Measurements from ENCODE around the gene DDX49.
A peak's percentile ranks its signal among the peaks of the same experiment; 100 is the strongest.

DDX49 gene

DNA sequence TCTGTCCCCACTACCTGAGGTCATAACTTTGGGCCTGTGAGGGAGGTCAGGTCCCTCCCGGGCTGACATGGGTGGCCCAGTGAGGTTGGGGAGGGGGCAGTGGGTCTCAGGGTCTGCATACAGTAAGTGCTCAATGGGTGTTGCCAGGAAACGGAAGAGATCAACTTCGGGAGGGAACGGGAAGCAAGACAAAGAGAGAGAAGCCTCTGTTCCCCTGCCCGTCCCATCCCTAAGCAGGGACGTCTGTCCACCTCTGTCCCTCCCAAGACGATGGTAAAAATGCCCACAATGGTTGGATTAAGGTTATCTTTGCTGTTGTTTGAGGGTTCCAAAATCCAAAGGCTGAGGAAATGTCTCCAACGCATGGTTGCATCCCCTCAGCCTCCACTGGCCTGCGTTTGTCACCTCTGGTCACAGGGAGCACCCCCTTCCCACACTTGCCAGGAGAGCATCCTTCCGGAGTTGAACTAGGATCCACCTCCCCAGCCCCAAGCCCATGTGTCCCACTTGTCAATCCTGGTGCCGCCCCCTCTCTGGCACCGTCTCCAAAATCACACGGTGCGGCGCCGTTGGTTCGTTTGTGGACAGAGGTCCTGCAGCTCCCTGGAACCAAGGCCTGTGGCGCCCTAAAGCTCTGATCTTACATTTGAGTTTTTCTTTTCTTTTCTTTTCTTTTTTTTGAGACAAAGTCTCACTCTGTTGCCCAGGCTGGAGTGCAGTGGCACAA lies 22.3 kb downstream of the DDX49 start:
- Histone ChIP-seq H3K9ac (ENCODE audit: low read depth in 1 of 2, low read length in 2 of 2) (no peak overlapping the region), H3K4me1 (ENCODE audit: control insufficient read depth in 2 of 2, insufficient read depth in 2 of 2, low read length in 2 of 2) (peaks cover 0 to 5% of the 10 kb centered on the region in 2 donors), H3K27ac (ENCODE audit: low read depth in 2 of 2, low read length in 2 of 2) (no peak overlapping the region), H3K27me3 (ENCODE audit: control insufficient read depth in 2 of 2, insufficient read depth in 2 of 2, low read length in 2 of 2) (peaks cover 5 to 6% of the 10 kb centered on the region in 2 donors), H3K9me3 (ENCODE audit: control insufficient read depth in 2 of 2, low read length in 2 of 2) (no peaks in the 10 kb centered on the region), H3K36me3 (ENCODE audit: control insufficient read depth in 2 of 2, insufficient read depth in 2 of 2, low read length in 2 of 2) (no peaks in the 10 kb centered on the region), H3K4me3 (ENCODE audit: low read length in 2 of 2) (peak overlapping the region; percentile 53 to 59)

DNA sequence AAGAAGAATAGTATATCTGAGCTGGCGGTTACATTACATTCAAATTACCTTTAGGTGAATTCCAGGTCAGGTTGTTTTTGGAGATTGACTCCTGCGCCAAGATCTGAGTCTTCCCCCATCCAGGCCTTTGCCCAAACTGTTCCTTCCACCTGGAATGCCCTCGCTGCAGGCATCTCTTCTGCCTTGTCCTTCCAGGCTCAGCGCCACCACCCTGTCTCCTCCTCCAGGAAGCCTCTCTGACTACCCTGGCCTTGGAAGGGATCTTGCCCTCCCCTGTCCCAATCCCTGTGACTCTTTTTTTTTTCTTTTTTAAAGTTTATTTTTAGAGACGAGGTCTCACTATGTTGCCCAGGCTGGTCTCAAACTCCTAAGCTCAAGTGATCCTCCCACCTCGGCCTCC lies 23.2 kb downstream of the DDX49 start:
- Histone ChIP-seq H3K4me1 (ENCODE audit: control insufficient read depth in 2 of 2, insufficient read depth in 2 of 2, low read length in 2 of 2) (peaks cover 0 to 5% of the 10 kb centered on the region in 2 donors), H3K9me3 (ENCODE audit: control insufficient read depth in 2 of 2, low read length in 2 of 2) (no peaks in the 10 kb centered on the region), H3K27me3 (ENCODE audit: control insufficient read depth in 2 of 2, insufficient read depth in 2 of 2, low read length in 2 of 2) (peaks cover 5 to 6% of the 10 kb centered on the region in 2 donors), H3K36me3 (ENCODE audit: control insufficient read depth in 2 of 2, insufficient read depth in 2 of 2, low read length in 2 of 2) (no peaks in the 10 kb centered on the region), H3K4me3 (ENCODE audit: low read length in 2 of 2) (no peak overlapping the region), H3K9ac (ENCODE audit: low read depth in 1 of 2, low read length in 2 of 2) (no peak overlapping the region), H3K27ac (ENCODE audit: low read depth in 2 of 2, low read length in 2 of 2) (no peak overlapping the region)

DNA sequence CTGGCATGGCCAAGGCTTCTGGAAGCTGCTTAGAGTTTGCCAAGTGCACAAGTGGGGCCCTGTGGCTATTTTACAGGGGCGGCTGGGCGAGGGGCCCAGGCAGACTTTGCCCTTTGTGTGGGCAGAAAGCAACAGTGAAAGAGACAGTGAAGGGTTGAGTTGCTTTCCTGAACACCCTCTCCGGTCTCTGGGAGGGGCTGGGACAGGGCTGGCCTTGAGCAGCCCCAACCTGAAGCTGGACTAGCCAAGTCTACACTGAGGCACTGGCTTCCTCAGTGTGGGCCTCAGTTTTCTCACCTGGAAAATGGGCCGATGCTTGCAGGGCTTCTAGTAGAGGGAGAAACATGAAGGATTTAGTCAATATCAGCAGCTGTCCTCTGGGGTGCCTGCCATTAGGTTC lies 23.9 kb downstream of the DDX49 start:
- H3K27ac ChIP-seq (ENCODE audit: low read depth in 2 of 2, low read length in 2 of 2) = no peak overlapping the region
- no peak overlapping the region for H3K9ac ChIP-seq (ENCODE audit: low read depth in 1 of 2, low read length in 2 of 2)

DNA sequence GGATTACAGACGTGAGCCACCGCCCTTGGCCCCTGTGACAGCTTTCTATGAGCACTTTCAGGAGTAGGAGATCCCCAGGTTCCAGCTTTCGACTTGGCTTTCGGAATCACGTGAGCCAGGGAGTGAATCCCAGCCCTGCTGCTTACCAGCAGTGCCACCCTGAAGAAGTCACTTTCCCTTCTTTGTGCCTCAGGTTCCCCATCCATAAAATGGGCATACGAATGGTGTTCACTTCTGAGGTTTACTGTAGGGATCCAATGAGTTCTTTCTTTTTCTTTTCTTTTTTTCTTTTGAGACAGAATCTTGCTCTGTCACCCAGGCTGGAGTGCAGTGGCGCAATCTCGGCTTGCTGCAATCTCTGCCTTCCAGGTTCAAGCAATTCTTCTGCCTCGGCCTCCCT lies 25.8 kb downstream of the DDX49 start:
- Histone ChIP-seq H3K36me3 (ENCODE audit: control insufficient read depth in 2 of 2, insufficient read depth in 2 of 2, low read length in 2 of 2) (no peaks in the 10 kb centered on the region), H3K9ac (ENCODE audit: low read depth in 1 of 2, low read length in 2 of 2) (no peak overlapping the region), H3K4me3 (ENCODE audit: low read length in 2 of 2) (no peak overlapping the region), H3K27ac (ENCODE audit: low read depth in 2 of 2, low read length in 2 of 2) (no peak overlapping the region), H3K9me3 (ENCODE audit: control insufficient read depth in 2 of 2, low read length in 2 of 2) (no peaks in the 10 kb centered on the region), H3K27me3 (ENCODE audit: control insufficient read depth in 2 of 2, insufficient read depth in 2 of 2, low read length in 2 of 2) (peaks cover 4 to 5% of the 10 kb centered on the region in 2 donors), H3K4me1 (ENCODE audit: control insufficient read depth in 2 of 2, insufficient read depth in 2 of 2, low read length in 2 of 2) (peaks cover 0 to 5% of the 10 kb centered on the region in 2 donors)

More for the DNA sequence above, 23.9 kb downstream of the DDX49 start:
- Histone ChIP-seq H3K27me3 (ENCODE audit: control insufficient read depth in 2 of 2, insufficient read depth in 2 of 2, low read length in 2 of 2) (peaks cover 4 to 5% of the 10 kb centered on the region in 2 donors), H3K4me1 (ENCODE audit: control insufficient read depth in 2 of 2, insufficient read depth in 2 of 2, low read length in 2 of 2) (peaks cover 0 to 5% of the 10 kb centered on the region in 2 donors), H3K36me3 (ENCODE audit: control insufficient read depth in 2 of 2, insufficient read depth in 2 of 2, low read length in 2 of 2) (no peaks in the 10 kb centered on the region), H3K4me3 (ENCODE audit: low read length in 2 of 2) (no peak overlapping the region), H3K9me3 (ENCODE audit: control insufficient read depth in 2 of 2, low read length in 2 of 2) (no peaks in the 10 kb centered on the region)

DNA sequence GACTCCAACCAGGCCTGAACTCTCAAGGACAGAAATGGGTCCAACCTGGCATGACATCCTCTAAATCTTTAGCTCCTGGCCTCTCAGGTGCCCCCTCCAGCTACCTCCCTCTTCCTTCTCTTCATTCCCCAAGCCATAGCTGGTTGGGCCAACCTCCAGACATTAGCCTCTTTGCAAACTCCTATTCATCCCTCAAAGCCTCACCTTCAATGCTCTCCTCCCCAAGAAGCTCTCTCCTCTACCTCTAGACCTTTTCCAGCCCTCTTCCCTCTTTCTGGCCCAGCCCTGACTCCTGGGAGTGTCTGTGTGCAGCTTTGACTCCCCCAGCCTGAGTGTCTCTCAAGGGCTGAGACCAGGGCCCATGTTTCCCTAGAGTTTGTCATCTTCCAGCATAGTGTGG lies 26.8 kb downstream of the DDX49 start:
- Histone ChIP-seq H3K4me1 (ENCODE audit: control insufficient read depth in 2 of 2, insufficient read depth in 2 of 2, low read length in 2 of 2) (peaks cover 0 to 2% of the 10 kb centered on the region in 2 donors), H3K9ac (ENCODE audit: low read depth in 1 of 2, low read length in 2 of 2) (no peak overlapping the region), H3K36me3 (ENCODE audit: control insufficient read depth in 2 of 2, insufficient read depth in 2 of 2, low read length in 2 of 2) (no peaks in the 10 kb centered on the region)

DNA sequence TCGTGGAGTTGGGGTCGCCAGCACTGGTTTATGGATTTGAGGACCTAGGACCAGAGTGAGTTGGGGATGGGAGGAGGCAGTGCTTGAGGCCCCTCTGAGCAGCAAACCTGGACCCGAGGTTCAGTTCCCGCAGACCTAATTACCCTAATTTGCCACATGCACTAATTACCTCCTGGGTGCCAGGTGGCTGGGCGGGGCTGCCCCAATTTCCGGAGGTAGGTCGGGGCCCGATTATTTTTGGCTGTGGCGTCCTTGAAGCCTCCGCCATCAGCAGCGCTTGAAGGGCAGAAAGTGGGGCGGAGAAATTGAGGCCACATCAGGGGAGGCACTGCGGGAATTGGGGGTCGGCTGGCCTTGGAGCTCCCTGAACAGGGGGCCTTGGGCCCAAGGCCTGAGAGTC lies 27.4 kb downstream of the DDX49 start:
- Histone ChIP-seq H3K36me3 (ENCODE audit: control insufficient read depth in 2 of 2, insufficient read depth in 2 of 2, low read length in 2 of 2) (no peaks in the 10 kb centered on the region), H3K27me3 (ENCODE audit: control insufficient read depth in 2 of 2, insufficient read depth in 2 of 2, low read length in 2 of 2) (peaks cover 0 to 2% of the 10 kb centered on the region in 2 donors), H3K4me1 (ENCODE audit: control insufficient read depth in 2 of 2, insufficient read depth in 2 of 2, low read length in 2 of 2) (no peaks in the 10 kb centered on the region), H3K9ac (ENCODE audit: low read depth in 1 of 2, low read length in 2 of 2) (no peak overlapping the region), H3K9me3 (ENCODE audit: control insufficient read depth in 2 of 2, low read length in 2 of 2) (no peaks in the 10 kb centered on the region), H3K4me3 (ENCODE audit: low read length in 2 of 2) (no peak overlapping the region), H3K27ac (ENCODE audit: low read depth in 2 of 2, low read length in 2 of 2) (no peak overlapping the region)

More for the DNA sequence above, 26.8 kb downstream of the DDX49 start:
- Histone ChIP-seq H3K4me3 (ENCODE audit: low read length in 2 of 2) (no peak overlapping the region), H3K9me3 (ENCODE audit: control insufficient read depth in 2 of 2, low read length in 2 of 2) (no peaks in the 10 kb centered on the region), H3K27ac (ENCODE audit: low read depth in 2 of 2, low read length in 2 of 2) (no peak overlapping the region), H3K27me3 (ENCODE audit: control insufficient read depth in 2 of 2, insufficient read depth in 2 of 2, low read length in 2 of 2) (peaks cover 4 to 5% of the 10 kb centered on the region in 2 donors)

DNA sequence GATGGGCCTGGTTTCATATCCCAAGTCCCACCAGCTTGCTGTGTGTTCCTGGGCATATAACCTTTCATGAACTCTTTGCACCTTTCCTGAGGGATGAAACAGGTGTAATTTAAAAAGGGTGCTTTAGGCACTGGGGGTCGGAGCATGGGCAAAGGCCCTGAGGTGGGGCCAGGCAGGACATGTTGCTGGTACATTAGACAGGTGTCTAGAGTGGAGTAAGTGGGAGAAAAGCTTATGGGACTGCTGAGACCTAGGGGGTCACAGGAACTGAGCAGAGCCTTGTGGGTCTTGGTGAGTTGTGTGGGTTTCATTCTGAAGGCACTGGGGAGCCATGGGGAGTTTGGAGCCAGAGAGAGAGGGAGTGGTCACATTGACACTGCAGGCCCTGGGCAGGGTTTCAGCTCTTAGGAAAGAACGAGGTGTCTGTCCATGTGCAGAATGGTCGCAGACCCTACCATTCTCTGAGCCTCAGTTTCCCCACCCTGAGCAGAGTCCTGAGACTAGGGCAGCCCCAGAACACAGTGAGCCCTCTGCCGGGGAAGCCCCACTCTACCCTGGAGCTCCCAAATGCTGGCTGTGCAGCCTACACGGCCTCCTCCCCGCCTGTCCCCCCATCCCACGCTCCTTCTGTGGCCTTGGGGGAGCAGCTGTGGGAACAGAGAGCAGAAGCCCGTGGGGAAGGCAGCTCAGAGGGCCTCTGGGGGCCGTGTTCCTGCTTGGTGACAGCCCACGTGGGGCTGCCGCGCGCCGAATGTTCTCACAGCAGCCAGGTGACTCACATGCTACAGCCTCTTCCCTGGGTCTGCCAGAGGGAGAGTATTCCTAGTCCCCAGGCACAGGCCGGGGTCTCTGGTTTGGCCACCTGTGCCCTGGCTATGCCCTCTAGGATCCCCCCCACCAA lies 28.8 kb downstream of the DDX49 start:
- Histone ChIP-seq H3K9ac (ENCODE audit: low read depth in 1 of 2, low read length in 2 of 2) (no peak overlapping the region), H3K9me3 (ENCODE audit: control insufficient read depth in 2 of 2, low read length in 2 of 2) (no peaks in the 10 kb centered on the region), H3K27ac (ENCODE audit: low read depth in 2 of 2, low read length in 2 of 2) (no peak overlapping the region), H3K27me3 (ENCODE audit: control insufficient read depth in 2 of 2, insufficient read depth in 2 of 2, low read length in 2 of 2) (peaks cover 0 to 2% of the 10 kb centered on the region in 2 donors), H3K4me3 (ENCODE audit: low read length in 2 of 2) (no peak overlapping the region), H3K36me3 (ENCODE audit: control insufficient read depth in 2 of 2, insufficient read depth in 2 of 2, low read length in 2 of 2) (no peaks in the 10 kb centered on the region), H3K4me1 (ENCODE audit: control insufficient read depth in 2 of 2, insufficient read depth in 2 of 2, low read length in 2 of 2) (no peaks in the 10 kb centered on the region)

DNA sequence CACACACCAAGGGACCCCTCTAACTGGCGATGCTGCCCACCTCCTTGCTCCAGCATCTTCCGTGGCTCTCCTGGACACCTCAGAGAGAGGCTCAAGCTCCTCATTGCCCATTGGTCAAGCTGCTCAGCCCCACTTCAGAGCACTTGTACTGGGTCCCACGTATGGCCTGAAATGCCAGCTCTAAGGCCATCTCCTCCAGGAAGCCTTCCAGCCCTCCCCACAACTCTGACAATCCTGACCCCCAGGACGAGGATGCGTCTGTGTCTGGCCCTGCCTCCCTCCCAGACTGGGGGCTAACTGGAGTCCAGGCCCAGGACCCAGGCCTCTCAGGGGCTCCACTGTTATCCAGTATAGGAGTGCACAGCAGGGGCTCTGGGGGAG lies 29.5 kb downstream of the DDX49 start:
- Histone ChIP-seq H3K9ac (ENCODE audit: low read depth in 1 of 2, low read length in 2 of 2) (no peak overlapping the region), H3K36me3 (ENCODE audit: control insufficient read depth in 2 of 2, insufficient read depth in 2 of 2, low read length in 2 of 2) (no peaks in the 10 kb centered on the region), H3K9me3 (ENCODE audit: control insufficient read depth in 2 of 2, low read length in 2 of 2) (no peaks in the 10 kb centered on the region), H3K27ac (ENCODE audit: low read depth in 2 of 2, low read length in 2 of 2) (no peak overlapping the region), H3K4me1 (ENCODE audit: control insufficient read depth in 2 of 2, insufficient read depth in 2 of 2, low read length in 2 of 2) (no peaks in the 10 kb centered on the region), H3K4me3 (ENCODE audit: low read length in 2 of 2) (no peak overlapping the region), H3K27me3 (ENCODE audit: control insufficient read depth in 2 of 2, insufficient read depth in 2 of 2, low read length in 2 of 2) (peaks cover 0 to 2% of the 10 kb centered on the region in 2 donors)

DNA sequence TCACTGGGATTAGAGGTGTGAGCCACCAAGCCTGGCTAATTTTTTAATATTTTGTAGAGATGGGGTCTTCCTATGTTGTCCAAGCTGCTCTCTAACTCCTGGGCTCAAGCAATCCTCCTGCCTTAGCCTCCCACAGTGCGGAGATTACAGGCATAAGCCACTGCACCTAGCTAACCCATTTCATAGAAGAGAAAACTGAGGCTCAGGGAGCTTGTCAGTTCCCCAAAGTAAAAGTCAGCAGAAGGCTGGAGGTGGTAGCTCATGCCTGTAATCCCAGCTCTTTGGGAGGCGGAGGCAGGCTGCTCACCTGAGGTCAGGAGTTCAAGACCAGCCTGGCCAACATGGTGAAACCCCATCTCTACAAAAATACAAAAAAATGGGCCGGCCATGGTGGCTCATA lies 30.3 kb downstream of the DDX49 start:
- Histone ChIP-seq H3K4me3 (ENCODE audit: low read length in 2 of 2) (no peak overlapping the region), H3K9me3 (ENCODE audit: control insufficient read depth in 2 of 2, low read length in 2 of 2) (no peaks in the 10 kb centered on the region), H3K27me3 (ENCODE audit: control insufficient read depth in 2 of 2, insufficient read depth in 2 of 2, low read length in 2 of 2) (peaks cover 0 to 2% of the 10 kb centered on the region in 2 donors), H3K36me3 (ENCODE audit: control insufficient read depth in 2 of 2, insufficient read depth in 2 of 2, low read length in 2 of 2) (no peaks in the 10 kb centered on the region), H3K9ac (ENCODE audit: low read depth in 1 of 2, low read length in 2 of 2) (no peak overlapping the region), H3K4me1 (ENCODE audit: control insufficient read depth in 2 of 2, insufficient read depth in 2 of 2, low read length in 2 of 2) (no peaks in the 10 kb centered on the region), H3K27ac (ENCODE audit: low read depth in 2 of 2, low read length in 2 of 2) (no peak overlapping the region)

DNA sequence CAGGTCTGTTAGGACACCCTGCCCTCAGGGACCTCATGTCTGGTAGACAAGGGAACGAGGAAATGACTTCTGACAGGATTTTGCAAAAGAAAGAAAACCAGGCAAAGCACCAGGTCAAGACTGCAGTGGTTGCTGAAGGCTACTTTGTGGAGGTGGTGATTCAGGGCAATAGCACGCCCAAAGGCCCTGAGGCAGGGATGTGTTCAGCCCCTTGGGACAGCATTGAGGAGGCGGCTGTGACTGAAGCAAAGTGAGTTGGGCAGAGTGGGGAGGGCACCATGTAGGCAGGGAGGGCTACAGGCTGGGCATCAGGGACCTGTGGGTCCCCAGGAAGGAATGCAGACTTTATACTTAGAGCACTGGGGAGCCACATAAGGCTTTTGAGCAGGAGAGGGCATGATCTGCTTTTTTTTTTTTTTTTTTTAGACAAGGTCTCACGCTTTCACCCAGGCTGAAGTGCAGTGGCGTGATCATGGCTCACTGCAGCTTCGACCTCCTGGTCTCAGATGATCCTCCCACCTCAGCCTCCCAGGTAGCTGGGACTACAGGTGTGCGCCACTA lies 32.3 kb downstream of the DDX49 start:
- Histone ChIP-seq H3K4me3 (ENCODE audit: low read length in 2 of 2) (no peak overlapping the region), H3K36me3 (ENCODE audit: control insufficient read depth in 2 of 2, insufficient read depth in 2 of 2, low read length in 2 of 2) (no peaks in the 10 kb centered on the region), H3K27me3 (ENCODE audit: control insufficient read depth in 2 of 2, insufficient read depth in 2 of 2, low read length in 2 of 2) (no peaks in the 10 kb centered on the region), H3K4me1 (ENCODE audit: control insufficient read depth in 2 of 2, insufficient read depth in 2 of 2, low read length in 2 of 2) (no peaks in the 10 kb centered on the region), H3K27ac (ENCODE audit: low read depth in 2 of 2, low read length in 2 of 2) (no peak overlapping the region), H3K9me3 (ENCODE audit: control insufficient read depth in 2 of 2, low read length in 2 of 2) (no peaks in the 10 kb centered on the region), H3K9ac (ENCODE audit: low read depth in 1 of 2, low read length in 2 of 2) (no peak overlapping the region)
